ENCODE data around the gene NR1D2. TPM values are rescaled to one million over a fixed set of nuclear protein-coding genes. Genes with fewer than 3 reads are reported as not detected.
A peak's percentile ranks its signal among the peaks of the same experiment; 100 is the strongest.

The NR1D2 gene
- total and polyA plus RNA-seq, 4 donors = 6.1 to 35.7 (median 21.2) TPM

DNA sequence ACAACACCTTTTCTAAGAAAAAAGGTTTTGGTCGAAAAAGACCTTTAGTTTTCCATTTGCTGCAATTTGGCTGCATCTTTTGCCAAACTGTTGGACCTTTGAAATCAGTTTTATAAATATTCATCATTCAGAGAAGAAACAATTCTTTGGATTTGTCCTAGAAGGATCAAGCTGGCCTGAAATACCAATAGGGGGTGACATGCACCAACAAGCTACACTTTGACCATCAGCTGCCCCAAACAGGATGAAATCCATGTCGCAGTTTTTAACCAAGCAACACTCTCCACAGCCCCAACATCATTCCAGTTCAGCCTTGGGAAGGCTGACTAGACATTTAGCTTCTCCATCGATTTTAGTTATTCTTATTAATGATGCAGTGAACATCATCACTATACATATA is 18.4 kb upstream of the NR1D2 start:
- Histone ChIP-seq H3K27ac (ENCODE audit: low read depth in 1 of 2, low read length in 1 of 2) (no peak overlapping the region), H3K4me3 (no peak overlapping the region), H3K36me3 (ENCODE audit: control insufficient read depth in 4 of 4, insufficient read depth in 4 of 4, low read length in 4 of 4) (peaks cover 0 to 5% (median 1%) of the 10 kb centered on the region in 4 donors), H3K9me3 (ENCODE audit: control insufficient read depth in 4 of 4, insufficient read depth in 3 of 4, low read length in 3 of 4) (no peaks in the 10 kb centered on the region), H3K9ac (ENCODE audit: insufficient read depth in 1 of 2, low read length in 2 of 2) (no peak overlapping the region), H3K27me3 (ENCODE audit: control insufficient read depth in 3 of 3, insufficient read depth in 3 of 3, low read length in 2 of 3) (no peaks in the 10 kb centered on the region), H3K4me1 (ENCODE audit: control insufficient read depth in 5 of 5, insufficient read depth in 5 of 5, low read length in 5 of 5) (peaks cover 0 to 9% (median 0%) of the 10 kb centered on the region in 5 donors)
- ATAC-seq (ENCODE audit: insufficient read depth, low FRiP score) (no peak), DNase-seq (peak in 1 of 3 donors; percentile 38)
- TF ChIP-seq CTCF (IDR thresholded peaks at IDR 0.05; ENCODE audit: control extremely low read depth, extremely low read depth) = no peak
- 89% methylated on average over 3 of the region's 3 CpGs for WGBS, 2 donors

DNA sequence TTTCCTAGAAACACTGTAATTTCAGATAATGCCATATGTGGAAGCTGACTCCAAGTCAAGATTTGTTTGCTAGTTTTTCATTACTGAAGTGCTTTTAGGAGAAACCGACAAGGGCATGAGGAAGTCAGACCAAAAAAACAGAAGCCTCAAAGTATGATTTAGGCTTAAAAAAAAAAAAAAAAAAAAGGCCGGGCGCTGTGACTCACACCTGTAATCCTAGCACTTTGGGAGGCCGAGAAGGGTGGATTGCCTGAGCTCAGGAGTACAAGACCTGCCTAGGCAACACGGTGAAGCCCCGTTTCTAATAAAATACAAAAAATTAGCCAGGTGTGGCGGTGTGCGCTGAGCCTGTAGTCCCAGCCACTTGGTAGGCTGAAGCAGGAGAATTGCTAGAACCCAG is 16.6 kb upstream of the NR1D2 start:
- Histone ChIP-seq H3K4me1 (ENCODE audit: control insufficient read depth in 5 of 5, insufficient read depth in 5 of 5, low read length in 5 of 5) (peaks cover 0 to 7% (median 0%) of the 10 kb centered on the region in 5 donors), H3K9me3 (ENCODE audit: control insufficient read depth in 4 of 4, insufficient read depth in 3 of 4, low read length in 3 of 4) (no peaks in the 10 kb centered on the region), H3K9ac (ENCODE audit: insufficient read depth in 1 of 2, low read length in 2 of 2) (no peak overlapping the region), H3K27ac (ENCODE audit: low read depth in 1 of 2, low read length in 1 of 2) (peak overlapping the region in 1 of 2 donors; percentile 40), H3K27me3 (ENCODE audit: control insufficient read depth in 3 of 3, insufficient read depth in 3 of 3, low read length in 2 of 3) (no peaks in the 10 kb centered on the region), H3K36me3 (ENCODE audit: control insufficient read depth in 4 of 4, insufficient read depth in 4 of 4, low read length in 4 of 4) (no peaks in the 10 kb centered on the region), H3K4me3 (no peak overlapping the region)
- 40 to 60% methylated on average over 8 of the region's 8 CpGs for WGBS, 2 donors
- ATAC-seq (ENCODE audit: insufficient read depth, low FRiP score) (peak; percentile 56), DNase-seq (no peak)
- TF ChIP-seq CTCF (IDR thresholded peaks at IDR 0.05; ENCODE audit: control extremely low read depth, extremely low read depth) = no peak

DNA sequence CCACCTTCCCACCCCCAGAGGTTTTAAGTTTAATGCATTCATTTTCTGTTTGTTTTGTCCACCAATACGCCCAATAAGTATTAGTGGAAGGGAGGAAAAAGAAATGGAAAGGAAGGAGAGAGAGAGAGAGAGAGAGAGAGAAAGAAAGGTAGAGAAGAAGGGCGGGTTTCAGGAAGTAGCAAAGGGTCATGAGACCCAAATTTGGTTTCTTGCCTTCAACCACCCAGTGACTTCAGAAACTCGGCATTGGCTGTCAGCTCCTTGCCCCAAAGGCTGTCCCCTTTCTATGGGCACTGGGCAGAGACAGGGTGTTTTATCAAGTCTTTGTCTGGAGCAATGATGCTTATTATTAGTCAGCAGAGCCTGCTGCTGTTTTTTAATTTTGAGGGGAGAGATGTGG is 13.5 kb upstream of the NR1D2 start:
- ATAC-seq (ENCODE audit: insufficient read depth, low FRiP score) = no peak

More for the DNA sequence above, 13.5 kb upstream of the NR1D2 start:
- H3K27ac ChIP-seq (ENCODE audit: low read depth in 1 of 2, low read length in 1 of 2) = no peak overlapping the region
- no peak overlapping the region for H3K9ac ChIP-seq (ENCODE audit: insufficient read depth in 1 of 2, low read length in 2 of 2)
- peaks cover 0 to 4% (median 0%) of the 10 kb centered on the region in 5 donors for H3K4me1 ChIP-seq (ENCODE audit: control insufficient read depth in 5 of 5, insufficient read depth in 5 of 5, low read length in 5 of 5)
- no peak overlapping the region for H3K4me3 ChIP-seq
- H3K9me3 ChIP-seq (ENCODE audit: control insufficient read depth in 4 of 4, insufficient read depth in 3 of 4, low read length in 3 of 4) = no peaks in the 10 kb centered on the region
- WGBS, 2 donors = 56 to 80% methylated on average over 3 of the region's 3 CpGs
- no peak for TF ChIP-seq CTCF (IDR thresholded peaks at IDR 0.05; ENCODE audit: control extremely low read depth, extremely low read depth)
- no peak for DNase-seq
- no peaks in the 10 kb centered on the region for H3K27me3 ChIP-seq (ENCODE audit: control insufficient read depth in 3 of 3, insufficient read depth in 3 of 3, low read length in 2 of 3)
- no peaks in the 10 kb centered on the region for H3K36me3 ChIP-seq (ENCODE audit: control insufficient read depth in 4 of 4, insufficient read depth in 4 of 4, low read length in 4 of 4)
